H9 (cell line): Measurements from ENCODE around the gene AKR1C2. TPM values are rescaled to one million over a fixed set of nuclear protein-coding genes. Genes with fewer than 3 reads are reported as not detected.
"Not testable (repeated sequence)": the region's sequence is repeated elsewhere in the genome, so short reads cannot be mapped to it uniquely, and the experiment has no call there.

Experiments used
- DNase-seq: peaks from one replicate; pipeline ENCODE4 v3.0.0-alpha.2; 2017
- H2AFZ ChIP-seq: one replicate; pipeline ENCODE4 v1.6.1; 2013; ENCODE audit warnings: mild to moderate bottlenecking, low read length, control low read depth, moderate library complexity
- H2AK5ac ChIP-seq: 2 replicates; pipeline ENCODE4 v1.6.1; 2013; ENCODE audit warnings: low read length, control low read depth, mixed read lengths; ENCODE audit not compliant: insufficient read length
- H2BK120ac ChIP-seq: one replicate; pipeline ENCODE4 v1.6.1; 2013; ENCODE audit warnings: low read depth, mild to moderate bottlenecking, low read length, control low read depth, inconsistent platforms; ENCODE audit not compliant: poor library complexity, severe bottlenecking
- H2BK12ac ChIP-seq: 2 replicates; pipeline ENCODE4 v1.6.1; 2013; ENCODE audit warnings: low read length, control low read depth, mixed read lengths, low read depth; ENCODE audit not compliant: insufficient read length
- H2BK15ac ChIP-seq: 2 replicates; pipeline ENCODE4 v1.6.1; 2013; ENCODE audit warnings: low read depth, low read length, control low read depth
- H2BK20ac ChIP-seq: one replicate; pipeline ENCODE4 v1.6.1; 2013; ENCODE audit warnings: low read depth, mild to moderate bottlenecking, low read length, control low read depth, inconsistent platforms; ENCODE audit not compliant: poor library complexity, severe bottlenecking
- H2BK5ac ChIP-seq: 2 replicates; pipeline ENCODE4 v1.6.1; 2013; ENCODE audit warnings: low read length, control low read depth, mixed read lengths; ENCODE audit not compliant: insufficient read length
- H3K14ac ChIP-seq: 2 replicates; pipeline ENCODE4 v1.6.1; 2013; ENCODE audit warnings: low read length, control low read depth; ENCODE audit not compliant: insufficient read depth
- H3K18ac ChIP-seq: 2 replicates; pipeline ENCODE4 v1.6.1; 2013; ENCODE audit warnings: low read depth, mild to moderate bottlenecking, mixed read lengths, low read length, control low read depth; ENCODE audit not compliant: insufficient read length
- H3K23ac ChIP-seq: 2 replicates; pipeline ENCODE4 v1.6.1; 2013; ENCODE audit warnings: low read length, control low read depth, mixed read lengths, low read depth; ENCODE audit not compliant: insufficient read length
- H3K23me2 ChIP-seq: 2 replicates; pipeline ENCODE4 v1.6.1; 2013; ENCODE audit warnings: low read depth, mild to moderate bottlenecking, mixed read lengths, low read length, control low read depth; ENCODE audit not compliant: insufficient read length, poor library complexity, severe bottlenecking
- H3K27ac ChIP-seq: 2 replicates; pipeline ENCODE4 v1.5.1; 2013; ENCODE audit warnings: low read length, control low read depth, mixed read lengths, low read depth; ENCODE audit not compliant: insufficient read length
- H3K27me3 ChIP-seq: 2 replicates; pipeline ENCODE4 v1.6.1; 2013; ENCODE audit warnings: low read length, control low read depth, inconsistent platforms; ENCODE audit not compliant: insufficient read depth
- H3K4ac ChIP-seq: 2 replicates; pipeline ENCODE4 v1.6.1; 2013; ENCODE audit warnings: low read depth, mild to moderate bottlenecking, control low read depth, inconsistent platforms, low read length, moderate library complexity
- H3K4me1 ChIP-seq: 2 replicates; pipeline ENCODE4 v1.6.1; 2013; ENCODE audit warnings: low read length, control low read depth, inconsistent platforms; ENCODE audit not compliant: insufficient read depth
- H3K4me2 ChIP-seq: 2 replicates; pipeline ENCODE4 v1.6.1; 2013; ENCODE audit warnings: low read length, control low read depth, mixed read lengths; ENCODE audit not compliant: insufficient read length, insufficient read depth
- H3K56ac ChIP-seq: 2 replicates; pipeline ENCODE4 v1.6.1; 2013; ENCODE audit warnings: low read depth, mild to moderate bottlenecking, mixed read lengths, low read length, control low read depth; ENCODE audit not compliant: insufficient read length
- H3K79me1 ChIP-seq: 2 replicates; pipeline ENCODE4 v1.6.1; 2013; ENCODE audit warnings: low read depth, mild to moderate bottlenecking, moderate library complexity, low read length, control low read depth, inconsistent platforms; ENCODE audit not compliant: insufficient read depth, poor library complexity, severe bottlenecking
- H3K79me2 ChIP-seq: 2 replicates; pipeline ENCODE4 v1.6.1; 2013; ENCODE audit warnings: low read length, control low read depth, inconsistent platforms; ENCODE audit not compliant: insufficient read depth
- H3K9ac ChIP-seq: 2 replicates; pipeline ENCODE4 v1.6.1; 2013; ENCODE audit warnings: low read length, control low read depth, mixed read lengths; ENCODE audit not compliant: insufficient read length; ENCODE audit errors: extremely low read depth
- H3K9me3 ChIP-seq: one replicate; pipeline ENCODE4 v1.6.1; 2013; ENCODE audit warnings: low read depth, low read length, inconsistent platforms; ENCODE audit not compliant: control insufficient read depth
- H3T11ph ChIP-seq: one replicate; pipeline ENCODE4 v1.6.1; 2013; ENCODE audit warnings: mild to moderate bottlenecking, low read length, control low read depth, inconsistent platforms
- H4K20me1 ChIP-seq: one replicate; pipeline ENCODE4 v1.6.1; 2013; ENCODE audit not compliant: control insufficient read depth, insufficient read length, insufficient read depth
- H4K5ac ChIP-seq: 2 replicates; pipeline ENCODE4 v1.6.1; 2013; ENCODE audit warnings: low read depth, mild to moderate bottlenecking, mixed read lengths, low read length, control low read depth; ENCODE audit not compliant: insufficient read length
- H4K8ac ChIP-seq: replicated peaks from 2 replicates; pipeline ENCODE4 v1.6.1; 2013; ENCODE audit warnings: low read length, control low read depth, mixed read lengths, low read depth; ENCODE audit not compliant: insufficient read length
- H4K91ac ChIP-seq: 2 replicates; pipeline ENCODE4 v1.6.1; 2013; ENCODE audit warnings: low read depth, mild to moderate bottlenecking, moderate library complexity, mixed read lengths, low read length, control low read depth; ENCODE audit not compliant: insufficient read length
- H3K27ac Mint-ChIP-seq, 3 experiments: 2 replicates in 2 of 3; 3 replicates in 1 of 3; pipeline ENCODE4 v1.8.0; 2020 to 2021; ENCODE audit warnings: mixed read lengths in 3 of 3, mild to moderate bottlenecking in 1 of 3, moderate library complexity in 1 of 3
- H3K27me3 Mint-ChIP-seq: 2 replicates; pipeline ENCODE4 v1.8.0; 2021; ENCODE audit warnings: low read depth, mild to moderate bottlenecking, moderate library complexity, mixed read lengths
- H3K36me3 Mint-ChIP-seq, 3 experiments: 2 replicates in 2 of 3; 3 replicates in 1 of 3; pipeline ENCODE4 v1.8.0; 2020 to 2021; ENCODE audit warnings: low read depth in 3 of 3, mixed read lengths in 3 of 3; ENCODE audit not compliant: insufficient read depth in 1 of 3
- H3K4me1 Mint-ChIP-seq, 2 experiments: 2 replicates each; pipeline ENCODE4 v1.8.0; 2020; ENCODE audit warnings: mixed read lengths in 2 of 2
- H3K4me3 Mint-ChIP-seq, 2 experiments: 2 replicates in 1 of 2; 3 replicates in 1 of 2; pipeline ENCODE4 v1.8.0; 2020 to 2021; ENCODE audit warnings: mild to moderate bottlenecking in 2 of 2, mixed read lengths in 2 of 2, moderate library complexity in 1 of 2
- H3K9me3 Mint-ChIP-seq, 2 experiments: 2 replicates in 1 of 2; 3 replicates in 1 of 2; pipeline ENCODE4 v1.8.0; 2020; ENCODE audit warnings: mild to moderate bottlenecking in 2 of 2, mixed read lengths in 2 of 2, moderate library complexity in 1 of 2
- WGBS: extraction: QIAGEN DNeasy Blood & Tissue Kit; methylation state at CpG from one replicate; pipeline ENCODE4 v1.1.7; 2013; ENCODE audit warnings: missing lambda C conversion rate, low lambda C conversion rate, mixed read lengths; ENCODE audit not compliant: insufficient read length; ENCODE audit errors: extremely low coverage; 5-methylcytosine and 5-hydroxymethylcytosine counted together
- total RNA-seq: library from RNA; stranded (reverse); gene quantifications from 2 replicates; pipeline ENCODE4 v1.2.1, GENCODE V29; 2021
- TF ChIP-seq, protein P1 (sequence below): fragments of 200-600 bp; sonication (generic); conservative IDR thresholded peaks from 3 replicates; pipeline ENCODE4 v1.8.0; 2021; ENCODE audit warnings: antibody characterized with exemption, mild to moderate bottlenecking

Gene AKR1C2
- total RNA-seq, 1 experiment from 2014 or later: 0.74 TPM

DNA sequence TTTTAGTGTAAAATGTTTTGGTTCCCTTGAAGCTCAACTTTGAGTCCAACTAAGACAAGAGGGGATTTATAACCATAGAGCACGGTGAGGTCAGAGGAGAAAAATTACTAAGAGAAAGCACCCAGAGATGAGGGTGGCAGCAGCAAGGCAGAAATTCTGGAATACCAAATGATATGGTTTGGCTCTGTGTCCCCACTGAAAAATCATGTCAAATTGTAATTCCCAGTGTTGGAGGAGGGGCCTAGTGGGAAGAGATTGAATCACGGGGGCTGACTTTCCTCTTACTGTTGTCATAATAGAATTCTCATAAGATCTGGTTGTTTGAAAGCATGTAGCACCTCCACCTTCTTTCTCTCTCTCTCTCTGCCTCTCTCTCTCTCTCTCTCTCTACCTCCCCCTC lies 59.8 kb downstream of the AKR1C2 start:
- H2BK20ac ChIP-seq: no peak overlapping the region
- H3K27me3 Mint-ChIP-seq: no peaks in the 10 kb centered on the region; the same call in 1 of the 2 replicates
- H4K5ac ChIP-seq: no peak overlapping the region
- no peaks in the 10 kb centered on the region for H3K9me3 ChIP-seq
- peaks cover 44 to 51% of the 10 kb centered on the region in 2 experiments for H3K4me1 Mint-ChIP-seq
- H2BK12ac ChIP-seq: no peak overlapping the region
- H3K14ac ChIP-seq: no peak overlapping the region
- no peak overlapping the region for H3K4ac ChIP-seq
- H3K79me2 ChIP-seq: no peaks in the 10 kb centered on the region
- H2BK15ac ChIP-seq: no peak overlapping the region
- H3K9ac ChIP-seq: no peak overlapping the region
- no peak overlapping the region for H2AK5ac ChIP-seq
- no peak overlapping the region for H4K8ac ChIP-seq
- H3K36me3 Mint-ChIP-seq: 0 out of 7 replicates have a peak, but pooled peaks cover 0 to 3% (median 0%) of the 10 kb centered on the region in 3 experiments
- H3K18ac ChIP-seq: no peak overlapping the region
- H2BK5ac ChIP-seq: no peak overlapping the region
- peaks cover 6% of the 10 kb centered on the region; the same call in 1 of the 2 replicates for H3K4me1 ChIP-seq
- H3T11ph ChIP-seq: no peak overlapping the region
- H2AFZ ChIP-seq: no peak overlapping the region
- TF ChIP-seq, protein P1, sequence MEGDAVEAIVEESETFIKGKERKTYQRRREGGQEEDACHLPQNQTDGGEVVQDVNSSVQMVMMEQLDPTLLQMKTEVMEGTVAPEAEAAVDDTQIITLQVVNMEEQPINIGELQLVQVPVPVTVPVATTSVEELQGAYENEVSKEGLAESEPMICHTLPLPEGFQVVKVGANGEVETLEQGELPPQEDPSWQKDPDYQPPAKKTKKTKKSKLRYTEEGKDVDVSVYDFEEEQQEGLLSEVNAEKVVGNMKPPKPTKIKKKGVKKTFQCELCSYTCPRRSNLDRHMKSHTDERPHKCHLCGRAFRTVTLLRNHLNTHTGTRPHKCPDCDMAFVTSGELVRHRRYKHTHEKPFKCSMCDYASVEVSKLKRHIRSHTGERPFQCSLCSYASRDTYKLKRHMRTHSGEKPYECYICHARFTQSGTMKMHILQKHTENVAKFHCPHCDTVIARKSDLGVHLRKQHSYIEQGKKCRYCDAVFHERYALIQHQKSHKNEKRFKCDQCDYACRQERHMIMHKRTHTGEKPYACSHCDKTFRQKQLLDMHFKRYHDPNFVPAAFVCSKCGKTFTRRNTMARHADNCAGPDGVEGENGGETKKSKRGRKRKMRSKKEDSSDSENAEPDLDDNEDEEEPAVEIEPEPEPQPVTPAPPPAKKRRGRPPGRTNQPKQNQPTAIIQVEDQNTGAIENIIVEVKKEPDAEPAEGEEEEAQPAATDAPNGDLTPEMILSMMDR: no peak
- no CpG with 5 or more reads among the region's 2 CpGs for WGBS
- peak overlapping the region in 1 of 3 experiments; percentile 86; a peak in 1 of 7 replicates for H3K27ac Mint-ChIP-seq
- H3K27ac ChIP-seq: no peak overlapping the region
- no peak overlapping the region for H3K23ac ChIP-seq
- H3K27me3 ChIP-seq: no peaks in the 10 kb centered on the region; the same call in 1 of the 2 replicates
- H4K20me1 ChIP-seq: no peaks in the 10 kb centered on the region
- H3K4me2 ChIP-seq: no peak overlapping the region
- H3K9me3 Mint-ChIP-seq: peaks cover 16 to 44% of the 10 kb centered on the region in 2 experiments
- no peak overlapping the region for H4K91ac ChIP-seq
- H2BK120ac ChIP-seq: no peak overlapping the region
- no peak overlapping the region for H3K56ac ChIP-seq
- no peak overlapping the region; a peak in 1 of 5 replicates for H3K4me3 Mint-ChIP-seq
- no peaks in the 10 kb centered on the region for H3K23me2 ChIP-seq
- no peaks in the 10 kb centered on the region for H3K79me1 ChIP-seq
- DNase-seq: no peak

- not testable (repeated sequence) for H3K4me2 ChIP-seq, H3K18ac ChIP-seq, H2AK5ac ChIP-seq, H3K27me3 Mint-ChIP-seq, H3K23me2 ChIP-seq, H3K4me3 Mint-ChIP-seq, H4K91ac ChIP-seq, H2BK20ac ChIP-seq, H3K56ac ChIP-seq, H4K5ac ChIP-seq, H3K27me3 ChIP-seq, H3K14ac ChIP-seq, H2BK120ac ChIP-seq, H2BK15ac ChIP-seq, H2BK12ac ChIP-seq, H3K4ac ChIP-seq, H3K79me1 ChIP-seq, H3K27ac ChIP-seq, H3K79me2 ChIP-seq, H3K9me3 ChIP-seq, H2AFZ ChIP-seq, H4K8ac ChIP-seq, H3K4me1 ChIP-seq, H3K9ac ChIP-seq, H3T11ph ChIP-seq, H4K20me1 ChIP-seq, H2BK5ac ChIP-seq, H3K27ac Mint-ChIP-seq, DNase-seq, H3K23ac ChIP-seq, H3K36me3 Mint-ChIP-seq
- H3K9me3 Mint-ChIP-seq: peaks cover 16 to 47% of the 10 kb centered on the region in 2 experiments
- H3K4me1 Mint-ChIP-seq: peaks cover 44 to 51% of the 10 kb centered on the region in 2 experiments
Measured at GRCh38 chr10:4943416-4943815, 60.2 kb downstream of the AKR1C2 start.
